ENCODE measurements around the gene WDFY3. TPM values are rescaled to one million over a fixed set of nuclear protein-coding genes. Genes with fewer than 3 reads are reported as not detected.

Gene WDFY3
- total and polyA plus RNA-seq, 9 of the 15 experiments (the other 6 are each of a cell fraction or from before 2014, with no cell fraction given): 0.58 to 13.5 (median 9.4) TPM

- no peaks in the 10 kb centered on the region for H3K27me3 ChIP-seq (ENCODE audit: control insufficient read depth in 2 of 2, insufficient read depth in 2 of 2, low read length in 2 of 2)
- no peaks in the 10 kb centered on the region for H3K79me2 ChIP-seq (ENCODE audit: control insufficient read depth, insufficient read depth, low read length)
- H3K4me2 ChIP-seq (ENCODE audit: insufficient read depth, low read length): no peak overlapping the region
- H3K4me3 ChIP-seq: no peak overlapping the region
- no peak overlapping the region for H2AFZ ChIP-seq (ENCODE audit: low read depth, low read length)
- ATAC-seq (no peak), FAIRE-seq (no peak), DNase-seq (ENCODE audit: extremely low read depth in 1 of 4, low spot score in 3 of 4) (no peak)
- H3K9me3 ChIP-seq (replicated peaks; ENCODE audit: control insufficient read depth, insufficient read depth, low read depth, low read length): no peaks in the 10 kb centered on the region
- intact Hi-C loops (cut with micrococcal nuclease): no loop called here
- H4K20me1 ChIP-seq (replicated peaks; ENCODE audit: control insufficient read depth, insufficient read depth, low read length): no peaks in the 10 kb centered on the region
- POLR2A ChIA-PET: interaction anchor here (0.6 kb wide), 1 partner anchor 178 kb away, joined by 3 read pairs; no protein-coding TSS in a partner anchor
- in situ Hi-C loops (cut with MboI): no loop called here
- 9% methylated on average over 2 of the region's 2 CpGs for WGBS (ENCODE audit: insufficient coverage, low coverage, missing lambda C conversion rate)
- H3K9me1 ChIP-seq (ENCODE audit: control insufficient read depth, insufficient read depth, low read length): no peaks in the 10 kb centered on the region
- TF ChIP-seq CHAMP1 (IDR thresholded peaks at IDR 0.05) (no peak), GATAD2A (IDR thresholded peaks at IDR 0.05) (no peak), ZNF121 (CRISPR knock-in tag; conservative IDR thresholded peaks at IDR 0.05) (peak; percentile 35; the same call in 1 of the 2 replicates)
- H3K9ac ChIP-seq (ENCODE audit: insufficient read depth in 1 of 2, low read depth in 2 of 2, low read length in 2 of 2): no peak overlapping the region
- BruUV-seq (replicated peaks): no TSS peak
- H3K27ac ChIP-seq (ENCODE audit: extremely low read depth, low read depth, low read length): no peak overlapping the region
- H3K36me3 ChIP-seq (ENCODE audit: control insufficient read depth, insufficient read depth, low read length): no peaks in the 10 kb centered on the region
- no peaks in the 10 kb centered on the region for H3K4me1 ChIP-seq (replicated peaks in 1 of 2; ENCODE audit: control insufficient read depth in 2 of 2, insufficient read depth in 2 of 2, low read length in 2 of 2)
- CTCF ChIA-PET (ENCODE audit: low intra/inter-chr PET ratio): no interaction called here
Measured at GRCh38 chr4:84936123-84936522, 30.4 kb downstream of the WDFY3 start.

DNA sequence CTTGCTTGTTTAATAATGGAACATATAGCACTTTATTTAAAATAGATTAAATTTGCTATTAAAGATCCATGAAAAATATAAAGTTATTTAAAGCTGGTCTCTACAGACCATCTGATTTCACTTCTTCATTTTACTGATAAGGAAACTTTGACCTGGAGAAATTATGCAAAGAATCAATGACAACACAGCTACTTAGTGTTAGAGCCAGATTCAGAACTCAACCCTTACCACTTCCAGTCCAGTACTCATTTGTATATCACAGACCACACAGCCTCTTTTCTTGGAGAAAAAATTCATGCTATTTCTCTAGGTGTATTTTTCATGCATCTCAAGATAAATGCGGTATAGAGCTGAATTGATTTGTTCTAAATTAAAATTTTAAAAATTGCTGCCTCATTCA is 34.0 kb downstream of the WDFY3 start:
- Histone ChIP-seq H3K4me2 (ENCODE audit: insufficient read depth, low read length) (no peak overlapping the region), H4K20me1 (replicated peaks; ENCODE audit: control insufficient read depth, insufficient read depth, low read length) (no peaks in the 10 kb centered on the region), H3K9me3 (replicated peaks; ENCODE audit: control insufficient read depth, insufficient read depth, low read depth, low read length) (no peaks in the 10 kb centered on the region), H2AFZ (ENCODE audit: low read depth, low read length) (no peak overlapping the region), H3K27me3 (ENCODE audit: control insufficient read depth in 2 of 2, insufficient read depth in 2 of 2, low read length in 2 of 2) (no peaks in the 10 kb centered on the region), H3K79me2 (ENCODE audit: control insufficient read depth, insufficient read depth, low read length) (no peaks in the 10 kb centered on the region), H3K27ac (ENCODE audit: extremely low read depth, low read depth, low read length) (no peak overlapping the region), H3K9ac (ENCODE audit: insufficient read depth in 1 of 2, low read depth in 2 of 2, low read length in 2 of 2) (no peak overlapping the region), H3K9me1 (ENCODE audit: control insufficient read depth, insufficient read depth, low read length) (no peaks in the 10 kb centered on the region), H3K4me3 (no peak overlapping the region), H3K36me3 (ENCODE audit: control insufficient read depth, insufficient read depth, low read length) (no peaks in the 10 kb centered on the region), H3K4me1 (replicated peaks in 1 of 2; ENCODE audit: control insufficient read depth in 2 of 2, insufficient read depth in 2 of 2, low read length in 2 of 2) (no peaks in the 10 kb centered on the region)
- ATAC-seq (no peak), DNase-seq (ENCODE audit: extremely low read depth in 1 of 4, low spot score in 3 of 4) (no peak), FAIRE-seq (no peak)
- in situ Hi-C loops (cut with MboI) (no loop called here), intact Hi-C loops (cut with micrococcal nuclease) (no loop called here)
- BruUV-seq (replicated peaks): no TSS peak
- POLR2A ChIA-PET: no interaction called here
- CTCF ChIA-PET (ENCODE audit: low intra/inter-chr PET ratio): no interaction called here
- WGBS (ENCODE audit: insufficient coverage, low coverage, missing lambda C conversion rate): 20% methylated on average over 1 of the region's 1 CpG
- TF ChIP-seq CHD1 (IDR thresholded peaks at IDR 0.05; ENCODE audit: low read length) (no peak), L3MBTL2 (IDR thresholded peaks at IDR 0.05) (no peak), POLR2H (tag; IDR thresholded peaks at IDR 0.05; ENCODE audit: low read depth) (no peak), RBM22 (IDR thresholded peaks at IDR 0.05; ENCODE audit: low read depth, low read length, poor library complexity, severe bottlenecking) (no peak), SMARCE1 (IDR thresholded peaks at IDR 0.05) (no peak), ZBTB34 (CRISPR knock-in tag; IDR thresholded peaks at IDR 0.05) (no peak)
- TF ChIP-seq, protein P1, sequence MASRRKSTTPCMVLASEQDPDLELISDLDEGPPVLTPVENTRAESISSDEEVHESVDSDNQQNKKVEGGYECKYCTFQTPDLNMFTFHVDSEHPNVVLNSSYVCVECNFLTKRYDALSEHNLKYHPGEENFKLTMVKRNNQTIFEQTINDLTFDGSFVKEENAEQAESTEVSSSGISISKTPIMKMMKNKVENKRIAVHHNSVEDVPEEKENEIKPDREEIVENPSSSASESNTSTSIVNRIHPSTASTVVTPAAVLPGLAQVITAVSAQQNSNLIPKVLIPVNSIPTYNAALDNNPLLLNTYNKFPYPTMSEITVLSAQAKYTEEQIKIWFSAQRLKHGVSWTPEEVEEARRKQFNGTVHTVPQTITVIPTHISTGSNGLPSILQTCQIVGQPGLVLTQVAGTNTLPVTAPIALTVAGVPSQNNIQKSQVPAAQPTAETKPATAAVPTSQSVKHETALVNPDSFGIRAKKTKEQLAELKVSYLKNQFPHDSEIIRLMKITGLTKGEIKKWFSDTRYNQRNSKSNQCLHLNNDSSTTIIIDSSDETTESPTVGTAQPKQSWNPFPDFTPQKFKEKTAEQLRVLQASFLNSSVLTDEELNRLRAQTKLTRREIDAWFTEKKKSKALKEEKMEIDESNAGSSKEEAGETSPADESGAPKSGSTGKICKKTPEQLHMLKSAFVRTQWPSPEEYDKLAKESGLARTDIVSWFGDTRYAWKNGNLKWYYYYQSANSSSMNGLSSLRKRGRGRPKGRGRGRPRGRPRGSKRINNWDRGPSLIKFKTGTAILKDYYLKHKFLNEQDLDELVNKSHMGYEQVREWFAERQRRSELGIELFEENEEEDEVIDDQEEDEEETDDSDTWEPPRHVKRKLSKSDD (conservative IDR thresholded peaks at IDR 0.05; ENCODE audit: low read length): no peak
